ENCODE results near the gene PPP1CA.
"Not testable (repeated sequence)": the region's sequence is repeated elsewhere in the genome, so short reads cannot be mapped to it uniquely, and the experiment has no call there.

The PPP1CA gene

DNA sequence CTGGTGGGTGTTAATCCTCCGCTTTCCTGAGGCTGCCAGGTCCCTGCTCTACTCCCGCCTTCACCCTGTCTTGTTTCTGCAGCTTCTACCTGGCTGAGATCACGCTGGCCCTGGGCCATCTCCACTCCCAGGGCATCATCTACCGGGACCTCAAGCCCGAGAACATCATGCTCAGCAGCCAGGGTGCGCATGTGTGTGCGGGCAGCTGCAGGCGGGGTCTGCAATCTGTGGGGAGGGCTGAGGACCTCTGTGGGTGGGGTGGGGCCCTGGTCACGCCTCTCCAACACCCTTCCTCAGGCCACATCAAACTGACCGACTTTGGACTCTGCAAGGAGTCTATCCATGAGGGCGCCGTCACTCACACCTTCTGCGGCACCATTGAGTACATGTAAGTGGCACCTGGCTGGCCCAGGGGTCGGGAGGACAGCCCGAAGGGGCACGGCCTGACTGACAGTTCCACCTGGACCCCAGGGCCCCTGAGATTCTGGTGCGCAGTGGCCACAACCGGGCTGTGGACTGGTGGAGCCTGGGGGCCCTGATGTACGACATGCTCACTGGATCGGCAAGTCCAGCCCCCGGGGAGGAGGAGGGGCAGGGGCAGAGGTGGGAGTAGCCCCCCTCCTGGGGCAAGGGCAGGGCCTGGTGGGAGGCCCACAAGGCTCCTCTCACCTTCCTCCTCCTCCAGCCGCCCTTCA, 31.1 kb upstream of the PPP1CA start:
- Histone ChIP-seq H3K36me3 (ENCODE audit: control insufficient read depth in 2 of 2, insufficient read depth in 2 of 2, low read length in 2 of 2) (peaks cover 22 to 32% of the 10 kb centered on the region in 2 donors), H3K4me3 (ENCODE audit: low read length in 2 of 2) (no peak overlapping the region), H3K4me1 (ENCODE audit: control insufficient read depth, insufficient read depth, low read length) (peaks cover 24% of the 10 kb centered on the region)

GRCh38 chr11:67431346-67432249, 29.9 kb upstream of the PPP1CA start:
- Histone ChIP-seq H3K36me3 (ENCODE audit: control insufficient read depth in 2 of 2, insufficient read depth in 2 of 2, low read length in 2 of 2) (peaks cover 22 to 30% of the 10 kb centered on the region in 2 donors), H3K9me3 (ENCODE audit: control insufficient read depth in 2 of 2, low read length in 2 of 2) (no peaks in the 10 kb centered on the region), H3K27me3 (ENCODE audit: control insufficient read depth in 1 of 2, insufficient read depth in 2 of 2, low read length in 2 of 2) (no peaks in the 10 kb centered on the region), H3K27ac (ENCODE audit: low read length) (no peak overlapping the region), H3K9ac (ENCODE audit: low read length in 2 of 2) (no peak overlapping the region), H3K4me1 (ENCODE audit: control insufficient read depth, insufficient read depth, low read length) (peaks cover 30% of the 10 kb centered on the region), H3K4me3 (ENCODE audit: low read length in 2 of 2) (no peak overlapping the region)

More for the DNA sequence above, 31.1 kb upstream of the PPP1CA start:
- Histone ChIP-seq H3K9ac (ENCODE audit: low read length in 2 of 2) (no peak overlapping the region), H3K27me3 (ENCODE audit: control insufficient read depth in 1 of 2, insufficient read depth in 2 of 2, low read length in 2 of 2) (no peaks in the 10 kb centered on the region), H3K27ac (ENCODE audit: low read length) (no peak overlapping the region), H3K9me3 (ENCODE audit: control insufficient read depth in 2 of 2, low read length in 2 of 2) (no peaks in the 10 kb centered on the region)

- peaks cover 22 to 30% of the 10 kb centered on the region in 2 donors for H3K36me3 ChIP-seq (ENCODE audit: control insufficient read depth in 2 of 2, insufficient read depth in 2 of 2, low read length in 2 of 2)
- H3K27ac ChIP-seq (ENCODE audit: low read length), result no peak overlapping the region
- no peaks in the 10 kb centered on the region for H3K9me3 ChIP-seq (ENCODE audit: control insufficient read depth in 2 of 2, low read length in 2 of 2)
- H3K9ac ChIP-seq (ENCODE audit: low read length in 2 of 2), result peak overlapping the region in 1 of 2 donors; percentile 42
- H3K4me1 ChIP-seq (ENCODE audit: control insufficient read depth, insufficient read depth, low read length), result peaks cover 26% of the 10 kb centered on the region
- H3K27me3 ChIP-seq (ENCODE audit: control insufficient read depth in 1 of 2, insufficient read depth in 2 of 2, low read length in 2 of 2), result no peaks in the 10 kb centered on the region
- H3K4me3 ChIP-seq (ENCODE audit: low read length in 2 of 2), result peak overlapping the region in 1 of 2 donors; percentile 98
Measured at GRCh38 chr11:67429722-67430121, 28.1 kb upstream of the PPP1CA start.

GRCh38 chr11:67429038-67429668, 27.5 kb upstream of the PPP1CA start:
- Histone ChIP-seq H3K9me3 (ENCODE audit: control insufficient read depth in 2 of 2, low read length in 2 of 2) (no peaks in the 10 kb centered on the region), H3K4me3 (ENCODE audit: low read length in 2 of 2) (peak overlapping the region; percentile 96 to 98), H3K27ac (ENCODE audit: low read length) (peak overlapping the region; percentile 88), H3K36me3 (ENCODE audit: control insufficient read depth in 2 of 2, insufficient read depth in 2 of 2, low read length in 2 of 2) (peaks cover 17 to 30% of the 10 kb centered on the region in 2 donors), H3K4me1 (ENCODE audit: control insufficient read depth, insufficient read depth, low read length) (peaks cover 26% of the 10 kb centered on the region), H3K9ac (ENCODE audit: low read length in 2 of 2) (peak overlapping the region; percentile 98), H3K27me3 (ENCODE audit: control insufficient read depth in 1 of 2, insufficient read depth in 2 of 2, low read length in 2 of 2) (no peaks in the 10 kb centered on the region)

DNA sequence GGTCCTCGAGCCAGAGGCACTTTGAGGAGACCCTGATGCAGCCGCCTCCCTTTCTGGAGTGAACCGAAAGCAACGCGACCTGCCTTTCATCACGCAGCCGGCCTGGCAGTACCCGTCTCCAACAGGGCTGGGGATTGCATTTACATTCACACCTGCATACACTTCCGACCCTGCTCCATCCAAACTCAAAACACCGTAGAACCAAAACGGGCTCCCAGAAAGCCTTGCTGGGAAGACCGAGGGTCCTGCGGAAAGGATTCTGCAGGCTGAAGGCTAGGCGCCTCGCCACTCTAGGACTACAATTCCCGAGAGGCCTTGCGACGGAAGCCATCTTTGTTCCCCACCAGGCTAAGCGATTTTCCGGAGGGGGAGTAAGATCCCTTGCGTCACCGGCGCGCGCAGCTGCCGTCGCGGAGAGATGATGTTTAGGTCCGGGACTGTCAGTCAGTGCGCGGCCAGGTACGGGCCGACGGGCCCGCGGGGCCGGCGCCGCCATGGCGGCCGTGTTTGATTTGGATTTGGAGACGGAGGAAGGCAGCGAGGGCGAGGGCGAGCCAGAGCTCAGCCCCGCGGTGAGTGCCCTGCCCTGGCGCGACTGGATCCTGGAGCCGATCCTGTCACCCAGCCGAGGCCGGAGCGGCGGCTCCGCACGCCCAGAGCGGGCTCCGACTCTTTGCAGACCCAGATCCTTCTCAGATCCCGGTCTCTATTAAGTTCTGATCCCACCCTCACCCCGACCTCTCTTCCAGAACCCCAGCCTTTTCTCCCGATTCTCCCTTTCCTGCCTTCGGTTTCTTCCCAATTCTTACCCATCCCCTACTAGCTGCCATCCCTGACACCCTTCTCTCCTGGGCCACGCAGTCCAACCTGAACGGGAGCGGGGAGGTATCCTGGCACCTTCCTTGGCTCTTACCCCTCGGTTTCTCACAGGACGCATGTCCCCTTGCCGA, 26.7 kb upstream of the PPP1CA start, which contains the start of gene RPS6KB2:
TSS of gene RPS6KB2 (plus strand) at position 443 of the 950 bp plus-strand sequence. CDS start at position 495, 52 bp downstream.
- H3K36me3 ChIP-seq (ENCODE audit: control insufficient read depth in 2 of 2, insufficient read depth in 2 of 2, low read length in 2 of 2), result peaks cover 9 to 24% of the 10 kb centered on the region in 2 donors
- no peaks in the 10 kb centered on the region for H3K27me3 ChIP-seq (ENCODE audit: control insufficient read depth in 1 of 2, insufficient read depth in 2 of 2, low read length in 2 of 2)
- H3K9me3 ChIP-seq (ENCODE audit: control insufficient read depth in 2 of 2, low read length in 2 of 2), result no peaks in the 10 kb centered on the region
- peak within 1 kb of the TSS; percentile 98 for H3K9ac ChIP-seq (ENCODE audit: low read length in 2 of 2)
- H3K4me3 ChIP-seq (ENCODE audit: low read length in 2 of 2), result peak within 1 kb of the TSS; percentile 96 to 98
- H3K4me1 ChIP-seq (ENCODE audit: control insufficient read depth, insufficient read depth, low read length), result peaks cover 26% of the 10 kb centered on the region
- H3K27ac ChIP-seq (ENCODE audit: low read length), result peak within 1 kb of the TSS; percentile 88

DNA sequence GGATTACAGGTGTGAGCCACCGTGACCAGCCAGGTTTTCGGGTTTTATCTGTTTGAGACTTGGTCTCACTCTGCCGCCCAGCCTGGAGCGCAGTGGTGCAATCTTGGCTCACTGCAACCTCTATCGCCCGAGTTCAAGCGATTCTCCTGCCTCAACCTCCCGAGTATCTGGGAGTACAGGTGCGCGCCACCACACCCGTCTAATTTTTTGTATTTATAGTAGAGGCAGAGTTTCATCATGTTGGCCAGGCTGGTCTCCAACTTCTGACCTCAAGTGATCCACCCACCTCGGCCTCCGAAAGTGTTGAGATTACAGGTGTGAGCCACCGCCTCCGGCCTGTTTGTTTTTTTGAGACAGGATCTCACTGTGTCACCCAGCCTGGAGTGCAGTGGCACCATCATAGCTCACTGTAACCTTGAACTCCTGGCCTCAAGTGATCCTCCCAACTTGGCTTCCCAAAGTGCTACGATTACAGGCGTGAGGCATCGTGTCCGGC, 25.8 kb upstream of the PPP1CA start:
- H3K4me1 ChIP-seq (ENCODE audit: control insufficient read depth, insufficient read depth, low read length), result peaks cover 26% of the 10 kb centered on the region

GRCh38 chr11:67423891-67424613, 22.4 kb upstream of the PPP1CA start:
- Histone ChIP-seq H3K27ac (ENCODE audit: low read length) (no peak overlapping the region), H3K4me3 (ENCODE audit: low read length in 2 of 2) (no peak overlapping the region), H3K9ac (ENCODE audit: low read length in 2 of 2) (no peak overlapping the region), H3K36me3 (ENCODE audit: control insufficient read depth in 2 of 2, insufficient read depth in 2 of 2, low read length in 2 of 2) (no peaks in the 10 kb centered on the region), H3K27me3 (ENCODE audit: control insufficient read depth in 1 of 2, insufficient read depth in 2 of 2, low read length in 2 of 2) (no peaks in the 10 kb centered on the region), H3K4me1 (ENCODE audit: control insufficient read depth, insufficient read depth, low read length) (peaks cover 31% of the 10 kb centered on the region), H3K9me3 (ENCODE audit: control insufficient read depth in 2 of 2, low read length in 2 of 2) (no peaks in the 10 kb centered on the region)

More for the DNA sequence above, 25.8 kb upstream of the PPP1CA start:
- peaks cover 4 to 16% of the 10 kb centered on the region in 2 donors for H3K36me3 ChIP-seq (ENCODE audit: control insufficient read depth in 2 of 2, insufficient read depth in 2 of 2, low read length in 2 of 2)
- H3K27ac ChIP-seq (ENCODE audit: low read length), result peak overlapping the region; percentile 88
- H3K27me3 ChIP-seq (ENCODE audit: control insufficient read depth in 1 of 2, insufficient read depth in 2 of 2, low read length in 2 of 2); H3K9me3 ChIP-seq (ENCODE audit: control insufficient read depth in 2 of 2, low read length in 2 of 2): not testable (repeated sequence)
- peak overlapping the region; percentile 96 to 98 for H3K4me3 ChIP-seq (ENCODE audit: low read length in 2 of 2)
- H3K9ac ChIP-seq (ENCODE audit: low read length in 2 of 2), result peak overlapping the region; percentile 87 to 98

DNA sequence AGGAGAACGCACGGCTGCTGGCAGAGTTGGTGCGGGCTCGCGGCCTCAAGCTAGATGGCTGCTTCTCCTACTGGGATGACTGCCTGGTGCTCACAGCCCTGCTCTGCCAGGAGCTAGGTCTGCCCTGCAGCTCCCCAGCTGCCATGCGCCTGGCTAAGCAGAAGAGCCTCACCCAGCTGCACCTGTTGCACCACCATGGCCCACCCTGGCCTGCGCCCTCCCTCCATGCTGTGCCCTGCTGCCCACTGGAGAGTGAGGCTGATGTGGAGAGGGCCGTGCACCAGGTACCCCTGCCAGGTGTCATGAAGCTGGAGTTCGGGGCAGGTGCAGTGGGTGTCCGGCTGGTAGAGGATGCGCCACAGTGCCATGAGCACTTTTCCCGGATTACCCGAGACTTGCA, 21.8 kb upstream of the PPP1CA start:
- Histone ChIP-seq H3K9ac (ENCODE audit: low read length in 2 of 2) (no peak overlapping the region), H3K9me3 (ENCODE audit: control insufficient read depth in 2 of 2, low read length in 2 of 2) (no peaks in the 10 kb centered on the region), H3K4me3 (ENCODE audit: low read length in 2 of 2) (no peak overlapping the region), H3K36me3 (ENCODE audit: control insufficient read depth in 2 of 2, insufficient read depth in 2 of 2, low read length in 2 of 2) (no peaks in the 10 kb centered on the region), H3K4me1 (ENCODE audit: control insufficient read depth, insufficient read depth, low read length) (peaks cover 27% of the 10 kb centered on the region), H3K27me3 (ENCODE audit: control insufficient read depth in 1 of 2, insufficient read depth in 2 of 2, low read length in 2 of 2) (no peaks in the 10 kb centered on the region), H3K27ac (ENCODE audit: low read length) (no peak overlapping the region)

- Histone ChIP-seq H3K27me3 (ENCODE audit: control insufficient read depth in 1 of 2, insufficient read depth in 2 of 2, low read length in 2 of 2) (no peaks in the 10 kb centered on the region), H3K36me3 (ENCODE audit: control insufficient read depth in 2 of 2, insufficient read depth in 2 of 2, low read length in 2 of 2) (no peaks in the 10 kb centered on the region), H3K9me3 (ENCODE audit: control insufficient read depth in 2 of 2, low read length in 2 of 2) (no peaks in the 10 kb centered on the region), H3K27ac (ENCODE audit: low read length) (no peak overlapping the region), H3K4me1 (ENCODE audit: control insufficient read depth, insufficient read depth, low read length) (peaks cover 24% of the 10 kb centered on the region), H3K9ac (ENCODE audit: low read length in 2 of 2) (no peak overlapping the region), H3K4me3 (ENCODE audit: low read length in 2 of 2) (no peak overlapping the region)
Measured at GRCh38 chr11:67422891-67423290, 21.2 kb upstream of the PPP1CA start.

Measured in stomach smooth muscle (tissue), 2 donors.